GM23338 (cell line): ENCODE results near the gene CEBPE. TPM values are rescaled to one million over a fixed set of nuclear protein-coding genes. Genes with fewer than 3 reads are reported as not detected.
A peak's percentile ranks its signal among the peaks of the same experiment; 100 is the strongest.

Experiments
- ATAC-seq: fragments of 200-7000 bp; cut with Tn5 transposase; 3 replicates; pipeline ENCODE4 v1.9.1; 2020
- DNase-seq: peaks from one replicate; pipeline ENCODE4 v3.0.0-alpha.2; 2015; ENCODE audit warnings: low spot score
- H2AFZ ChIP-seq: fragments of 200-600 bp; sonication (generic); 2 replicates; pipeline ENCODE4 v1.8.0; 2016; ENCODE audit warnings: antibody characterized with exemption, mild to moderate bottlenecking, moderate library complexity
- H3F3A ChIP-seq: fragments of 200-600 bp; sonication (generic); replicated peaks from 2 replicates; pipeline ENCODE4 v1.8.0; 2017; ENCODE audit warnings: antibody characterized with exemption, mixed run types, low read depth
- H3K27ac ChIP-seq: fragments of 200-600 bp; sonication (generic); 2 replicates; pipeline ENCODE4 v1.6.1; 2016; ENCODE audit warnings: low read depth
- H3K27me3 ChIP-seq: fragments of 200-600 bp; sonication (generic); 2 replicates; pipeline ENCODE4 v1.8.0; 2016; ENCODE audit warnings: mild to moderate bottlenecking, mixed run types, moderate library complexity; ENCODE audit not compliant: insufficient read depth
- H3K36me3 ChIP-seq: fragments of 200-600 bp; sonication (generic); 2 replicates; pipeline ENCODE4 v1.8.0; 2016; ENCODE audit warnings: mild to moderate bottlenecking; ENCODE audit not compliant: insufficient read depth
- H3K4me1 ChIP-seq: fragments of 200-600 bp; sonication (generic); 2 replicates; pipeline ENCODE4 v1.8.0; 2016; ENCODE audit warnings: mild to moderate bottlenecking, moderate library complexity; ENCODE audit not compliant: insufficient read depth
- H3K4me2 ChIP-seq: fragments of 200-600 bp; sonication (generic); 2 replicates; pipeline ENCODE4 v1.7.1; 2017; ENCODE audit warnings: mixed run types
- H3K4me3 ChIP-seq: fragments of 200-600 bp; sonication (generic); 2 replicates; pipeline ENCODE4 v1.6.1; 2016; ENCODE audit warnings: mixed run types
- H3K79me2 ChIP-seq: fragments of 200-600 bp; sonication (generic); replicated peaks from 2 replicates; pipeline ENCODE4 v1.8.0; 2017; ENCODE audit warnings: mild to moderate bottlenecking; ENCODE audit not compliant: insufficient read depth
- H3K9me2 ChIP-seq: fragments of 200-600 bp; sonication (generic); 2 replicates; pipeline ENCODE4 v1.8.0; 2017; ENCODE audit not compliant: insufficient read depth
- H4K20me1 ChIP-seq: fragments of 200-600 bp; sonication (generic); replicated peaks from 2 replicates; pipeline ENCODE4 v1.8.0; 2017; ENCODE audit warnings: mild to moderate bottlenecking; ENCODE audit not compliant: insufficient read depth
- H3K27ac Mint-ChIP-seq: 2 replicates; pipeline ENCODE4 v1.8.0; 2020; ENCODE audit warnings: inconsistent platforms, mild to moderate bottlenecking, moderate library complexity, mixed read lengths
- H3K27me3 Mint-ChIP-seq: 3 replicates; pipeline ENCODE4 v1.8.0; 2022; ENCODE audit warnings: low read depth, mild to moderate bottlenecking, moderate library complexity, mixed read lengths, inconsistent platforms; ENCODE audit not compliant: insufficient read depth, poor library complexity
- H3K36me3 Mint-ChIP-seq: 3 replicates; pipeline ENCODE4 v1.8.0; 2021; ENCODE audit warnings: low read depth, mild to moderate bottlenecking, inconsistent platforms, moderate library complexity, mixed read lengths
- H3K4me1 Mint-ChIP-seq: 3 replicates; pipeline ENCODE4 v1.8.0; 2020; ENCODE audit warnings: mild to moderate bottlenecking, inconsistent platforms, mixed read lengths
- H3K4me3 Mint-ChIP-seq: 3 replicates; pipeline ENCODE4 v1.8.0; 2021; ENCODE audit warnings: moderate library complexity, mild to moderate bottlenecking, inconsistent platforms, mixed read lengths
- H3K9me3 Mint-ChIP-seq: 3 replicates; pipeline ENCODE4 v1.8.0; 2020; ENCODE audit warnings: moderate library complexity, mild to moderate bottlenecking, inconsistent platforms, mixed read lengths
- CREB1 ChIP-seq: fragments of 250-450 bp; sonication (Bioruptor Pico); IDR thresholded peaks from 2 replicates; pipeline ENCODE4 v1.5.0; 2020; ENCODE audit warnings: low read depth, mild to moderate bottlenecking, moderate library complexity
- ETS1 ChIP-seq: IDR thresholded peaks from 2 replicates; pipeline ENCODE4 v1.6.1; 2016; ENCODE audit warnings: antibody characterized with exemption
- EZH2 ChIP-seq: fragments of 200-600 bp; sonication (generic); IDR thresholded peaks from one replicate; pipeline ENCODE4 v1.8.0; 2017; ENCODE audit warnings: antibody characterized with exemption, mild to moderate bottlenecking, low read depth; ENCODE audit not compliant: unreplicated experiment
- JUNB ChIP-seq: IDR thresholded peaks from one replicate; pipeline ENCODE4 v1.6.1; 2016; ENCODE audit warnings: antibody characterized with exemption; ENCODE audit not compliant: unreplicated experiment
- NANOG ChIP-seq: IDR thresholded peaks from 2 replicates; pipeline ENCODE4 v1.6.1; 2016; ENCODE audit warnings: antibody characterized with exemption, borderline replicate concordance
- POLR2AphosphoS5 ChIP-seq: IDR thresholded peaks from 2 replicates; pipeline ENCODE4 v1.6.1; 2016; ENCODE audit warnings: antibody characterized with exemption, low read depth
- REST ChIP-seq: IDR thresholded peaks from one replicate; pipeline ENCODE4 v1.6.1; 2018; ENCODE audit warnings: antibody characterized with exemption; ENCODE audit not compliant: unreplicated experiment
- ZNF114 ChIP-seq: fragments of 250-450 bp; sonication (Bioruptor Pico); IDR thresholded peaks from 2 replicates; pipeline ENCODE4 v1.5.0; 2020; ENCODE audit warnings: mild to moderate bottlenecking, moderate library complexity
- ZNF331 ChIP-seq: fragments of 250-450 bp; sonication (Bioruptor Pico); IDR thresholded peaks from 2 replicates; pipeline ENCODE4 v1.5.0; 2020; ENCODE audit warnings: low read depth, mild to moderate bottlenecking, moderate library complexity
- ZNF462 ChIP-seq: fragments of 250-450 bp; sonication (Bioruptor Pico); IDR thresholded peaks from 2 replicates; pipeline ENCODE4 v1.5.0; 2020; ENCODE audit warnings: mild to moderate bottlenecking, moderate library complexity
- polyA plus RNA-seq: library from polyadenylated mRNA; unstranded; fragments of >200 nt; fragmentation: Nextera tagmentation; extraction: Ambion mirVana; gene quantifications from 2 replicates; pipeline ENCODE4 v1.2.1, GENCODE V29; 2016
- total RNA-seq: library from RNA; depleted of rRNA; stranded (reverse); fragments of >200 nt; shearing (Covaris generic); gene quantifications from 2 replicates; pipeline ENCODE4 v1.2.3, GENCODE V29; 2014

The CEBPE gene
- total and polyA plus RNA-seq, 2 experiments from 2014 or later, result not detected

- TF ChIP-seq ZNF462 (no peak), ETS1 (no peak), EZH2 (no peak)
These were observed 48.6 kb downstream of the CEBPE start (continued) for GRCh38 chr14:23070262-23071129.

- Histone ChIP-seq H3K9me2 (no peaks in the 10 kb centered on the region), H3K4me1 (peaks cover 32% of the 10 kb centered on the region), H4K20me1 (peaks cover 40% of the 10 kb centered on the region), H3F3A (peaks cover 47% of the 10 kb centered on the region), H3K4me2 (peak overlapping the region; percentile 68; the same call in 1 of the 2 replicates), H3K79me2 (peaks cover 69% of the 10 kb centered on the region), H2AFZ (no peak overlapping the region), H3K27me3 (no peaks in the 10 kb centered on the region), H3K4me3 (peak overlapping the region; percentile 35; the same call in 1 of the 2 replicates), H3K36me3 (peaks cover 47% of the 10 kb centered on the region), H3K27ac (peak overlapping the region; percentile 81)
- H3K4me3 Mint-ChIP-seq, result peak overlapping the region; percentile 91
- peaks cover 83% of the 10 kb centered on the region for H3K36me3 Mint-ChIP-seq
- DNase-seq (no peak), ATAC-seq (no peak)
- H3K27ac Mint-ChIP-seq, result peak overlapping the region; percentile 32; the same call in 1 of the 2 replicates
- H3K27me3 Mint-ChIP-seq, result peaks cover 12% of the 10 kb centered on the region
- peaks cover 45% of the 10 kb centered on the region for H3K4me1 Mint-ChIP-seq
- no peaks in the 10 kb centered on the region for H3K9me3 Mint-ChIP-seq
- no peak for TF ChIP-seq ZNF331 (CRISPR knock-in tag)
- TF ChIP-seq CREB1 (CRISPR knock-in tag), result no peak
- no peak for TF ChIP-seq POLR2AphosphoS5
- TF ChIP-seq ETS1, result no peak
- TF ChIP-seq ZNF114 (CRISPR knock-in tag), result no peak
- TF ChIP-seq EZH2, result no peak
- no peak for TF ChIP-seq NANOG
- no peak for TF ChIP-seq REST
- no peak for TF ChIP-seq JUNB
These were observed 49.6 kb downstream of the CEBPE start for GRCh38 chr14:23069413-23069806.
